Urinary bladder (tissue), 4 donors: ENCODE data around the gene C1QTNF9. TPM values are rescaled to one million over a fixed set of nuclear protein-coding genes. Genes with fewer than 3 reads are reported as not detected.
"Not testable (repeated sequence)": the region's sequence is repeated elsewhere in the genome, so short reads cannot be mapped to it uniquely, and the experiment has no call there.

Experiments used
- DNase-seq: peaks from one replicate; pipeline ENCODE4 v3.0.0-alpha.2; 2015; ENCODE audit errors: extremely low spot score
- H3K27ac ChIP-seq: one replicate; pipeline ENCODE4 v1.5.1; 2013; ENCODE audit warnings: low read depth, mild to moderate bottlenecking, moderate library complexity
- H3K36me3 ChIP-seq: one replicate; pipeline ENCODE4 v1.6.1; 2013; ENCODE audit warnings: mild to moderate bottlenecking, moderate library complexity; ENCODE audit not compliant: insufficient read depth
- H3K4me1 ChIP-seq: one replicate; pipeline ENCODE4 v1.6.1; 2013; ENCODE audit warnings: mild to moderate bottlenecking, moderate library complexity; ENCODE audit not compliant: insufficient read depth
- H3K4me3 ChIP-seq: one replicate; pipeline ENCODE4 v1.5.1; 2013; ENCODE audit warnings: low read depth, low read length
- WGBS: extraction: QIAGEN DNeasy Blood & Tissue Kit; methylation state at CpG from one replicate; pipeline ENCODE4 v1.1.7; 2013; 5-methylcytosine and 5-hydroxymethylcytosine counted together
- polyA plus RNA-seq: library from polyadenylated mRNA; stranded (reverse); fragments of 200-250 nt; gene quantifications from one replicate; pipeline ENCODE4 v1.2.3, GENCODE V29; 2013
- total RNA-seq: library from RNA; depleted of rRNA; stranded (reverse); fragments of >200 nt; gene quantifications from one replicate; pipeline ENCODE4 v1.2.3, GENCODE V29; 2014
- donor health status: healthy with polysubstance abuse.
- donor health status: healthy.

Gene C1QTNF9
- total and polyA plus RNA-seq, 2 donors: 0.76 to 1.3 TPM

GRCh38 chr13:24349778-24350664 is 40.6 kb downstream of the C1QTNF9 start:
- H3K4me1 ChIP-seq, H3K4me3 ChIP-seq, DNase-seq, H3K36me3 ChIP-seq, H3K27ac ChIP-seq: not testable (repeated sequence)
- 84% methylated on average over 3 of the region's 3 CpGs for WGBS

GRCh38 chr13:24351423-24351822 is 42.0 kb downstream of the C1QTNF9 start:
- no peak overlapping the region for H3K27ac ChIP-seq
- DNase-seq: no peak
- no peaks in the 10 kb centered on the region for H3K4me1 ChIP-seq
- WGBS: 73% methylated on average over 3 of the region's 3 CpGs
- H3K36me3 ChIP-seq: no peaks in the 10 kb centered on the region
- H3K4me3 ChIP-seq: no peak overlapping the region

- no peak for DNase-seq
- Histone ChIP-seq H3K27ac (no peak overlapping the region), H3K36me3 (no peaks in the 10 kb centered on the region), H3K4me3 (no peak overlapping the region), H3K4me1 (no peaks in the 10 kb centered on the region)
- 72% methylated on average over 1 of the region's 1 CpG for WGBS
Observed at GRCh38 chr13:24353736-24354135, 44.4 kb downstream of the C1QTNF9 start.

- Histone ChIP-seq H3K27ac (no peak overlapping the region), H3K36me3 (no peaks in the 10 kb centered on the region), H3K4me1 (no peaks in the 10 kb centered on the region), H3K4me3 (no peak overlapping the region)
- no peak for DNase-seq
- 84% methylated on average over 13 of the region's 13 CpGs for WGBS
Observed at GRCh38 chr13:24355103-24355502, 45.7 kb downstream of the C1QTNF9 start.

- Histone ChIP-seq H3K4me1 (no peaks in the 10 kb centered on the region), H3K36me3 (no peaks in the 10 kb centered on the region), H3K27ac (no peak overlapping the region), H3K4me3 (no peak overlapping the region)
- 91% methylated on average over 7 of the region's 7 CpGs for WGBS
- no peak for DNase-seq
Observed at GRCh38 chr13:24356270-24356669, 46.9 kb downstream of the C1QTNF9 start.

- H3K36me3 ChIP-seq: no peaks in the 10 kb centered on the region
- WGBS: 95% methylated on average over 7 of the region's 7 CpGs
- H3K4me1 ChIP-seq: no peaks in the 10 kb centered on the region
- no peak overlapping the region for H3K27ac ChIP-seq
- DNase-seq: no peak
- no peak overlapping the region for H3K4me3 ChIP-seq
Observed at GRCh38 chr13:24356837-24357236, 47.5 kb downstream of the C1QTNF9 start.

GRCh38 chr13:24357756-24358155 is 48.4 kb downstream of the C1QTNF9 start:
- no peak overlapping the region for H3K4me3 ChIP-seq
- H3K4me1 ChIP-seq: no peaks in the 10 kb centered on the region
- H3K36me3 ChIP-seq: no peaks in the 10 kb centered on the region
- DNase-seq: no peak
- WGBS: 90% methylated on average over 15 of the region's 15 CpGs
- no peak overlapping the region for H3K27ac ChIP-seq

- DNase-seq, H3K36me3 ChIP-seq, H3K27ac ChIP-seq, H3K4me1 ChIP-seq, H3K4me3 ChIP-seq: not testable (repeated sequence)
- WGBS: 79% methylated on average over 16 of the region's 16 CpGs
Observed at GRCh38 chr13:24358836-24359235, 49.5 kb downstream of the C1QTNF9 start.

GRCh38 chr13:24359252-24359651 is 49.9 kb downstream of the C1QTNF9 start:
- H3K27ac ChIP-seq, H3K4me3 ChIP-seq, H3K4me1 ChIP-seq, DNase-seq, H3K36me3 ChIP-seq: not testable (repeated sequence)
- 54% methylated on average over 9 of the region's 9 CpGs for WGBS

GRCh38 chr13:24360106-24360505 is 50.7 kb downstream of the C1QTNF9 start:
- Histone ChIP-seq H3K27ac (no peak overlapping the region), H3K4me1 (no peaks in the 10 kb centered on the region), H3K36me3 (no peaks in the 10 kb centered on the region), H3K4me3 (no peak overlapping the region)
- DNase-seq: no peak
- WGBS: 94% methylated on average over 7 of the region's 7 CpGs

GRCh38 chr13:24361113-24361512 is 51.7 kb downstream of the C1QTNF9 start:
- H3K4me1 ChIP-seq: no peaks in the 10 kb centered on the region
- no peaks in the 10 kb centered on the region for H3K36me3 ChIP-seq
- no peak overlapping the region for H3K27ac ChIP-seq
- WGBS: 91% methylated on average over 2 of the region's 2 CpGs
- no peak overlapping the region for H3K4me3 ChIP-seq
- no peak for DNase-seq

- no peak for DNase-seq
- Histone ChIP-seq H3K4me1 (no peaks in the 10 kb centered on the region), H3K4me3 (no peak overlapping the region), H3K27ac (no peak overlapping the region), H3K36me3 (no peaks in the 10 kb centered on the region)
- WGBS: 78% methylated on average over 8 of the region's 8 CpGs
Observed at GRCh38 chr13:24361852-24362366, 52.5 kb downstream of the C1QTNF9 start.

- Histone ChIP-seq H3K27ac (no peak overlapping the region), H3K4me1 (no peaks in the 10 kb centered on the region), H3K36me3 (no peaks in the 10 kb centered on the region), H3K4me3 (no peak overlapping the region)
- WGBS: 85% methylated on average over 9 of the region's 9 CpGs
- DNase-seq: no peak
Observed at GRCh38 chr13:24362435-24362952, 53.1 kb downstream of the C1QTNF9 start.

- no peaks in the 10 kb centered on the region for H3K4me1 ChIP-seq
- 80% methylated on average over 9 of the region's 9 CpGs for WGBS
- no peak for DNase-seq
- H3K36me3 ChIP-seq: no peaks in the 10 kb centered on the region
- H3K4me3 ChIP-seq: no peak overlapping the region
- H3K27ac ChIP-seq: no peak overlapping the region
Observed at GRCh38 chr13:24365191-24365590, 55.8 kb downstream of the C1QTNF9 start.
